ENCODE data around the gene TMEM107.
"Not testable (repeated sequence)": the region's sequence is repeated elsewhere in the genome, so short reads cannot be mapped to it uniquely, and the experiment has no call there.

Gene TMEM107

GRCh38 chr17:8189041-8189710 lies 13.0 kb upstream of the TMEM107 start:
- DNase-seq = peak; percentile 37

- no peak for DNase-seq
Measured at GRCh38 chr17:8188263-8188839, 12.2 kb upstream of the TMEM107 start.

- peak; percentile 23 for DNase-seq
Measured at GRCh38 chr17:8187517-8188262, 11.5 kb upstream of the TMEM107 start.

- DNase-seq = peak; percentile 28
Measured at GRCh38 chr17:8186787-8187516, 10.8 kb upstream of the TMEM107 start.

GRCh38 chr17:8186446-8186786 lies 10.2 kb upstream of the TMEM107 start:
- no peak for DNase-seq

GRCh38 chr17:8185582-8186445 lies 9.6 kb upstream of the TMEM107 start:
- peak; percentile 74 for DNase-seq

GRCh38 chr17:8176998-8177731 lies 985 bp upstream of the TMEM107 start:
- DNase-seq = no peak

- DNase-seq = no peak
Measured at GRCh38 chr17:8175795-8176196, 384 bp downstream of the TMEM107 start.

GRCh38 chr17:8173871-8174322 lies 2.3 kb downstream of the TMEM107 start:
- no peak for DNase-seq

- no peak for DNase-seq
Measured at GRCh38 chr17:8173056-8173870, 2.9 kb downstream of the TMEM107 start.

GRCh38 chr17:8170186-8170585 lies 6.0 kb downstream of the TMEM107 start:
- DNase-seq = not testable (repeated sequence)

- DNase-seq = no peak
Measured at GRCh38 chr17:8167526-8167925, 8.7 kb downstream of the TMEM107 start.

- DNase-seq = no peak
Measured at GRCh38 chr17:8166731-8167130, 9.4 kb downstream of the TMEM107 start.

- DNase-seq = no peak
Measured at GRCh38 chr17:8164815-8165131, 11.4 kb downstream of the TMEM107 start.

GRCh38 chr17:8163978-8164814 lies 12.0 kb downstream of the TMEM107 start:
- peak; percentile 51 for DNase-seq

- DNase-seq = no peak
Measured at GRCh38 chr17:8162997-8163977, 12.9 kb downstream of the TMEM107 start.

- DNase-seq = peak; percentile 83
Measured at GRCh38 chr17:8162233-8162996, 13.8 kb downstream of the TMEM107 start, which contains the start of gene VAMP2. VAMP2 (minus strand) TSS chr17:8162948; CDS start chr17:8162879, 69 bp downstream.
